Measurements from ENCODE around the gene CYBB. TPM values are rescaled to one million over a fixed set of nuclear protein-coding genes. Genes with fewer than 3 reads are reported as not detected.

CYBB gene
- polyA plus RNA-seq, 4 donors: 2.2 to 14.2 (median 7.4) TPM

DNA sequence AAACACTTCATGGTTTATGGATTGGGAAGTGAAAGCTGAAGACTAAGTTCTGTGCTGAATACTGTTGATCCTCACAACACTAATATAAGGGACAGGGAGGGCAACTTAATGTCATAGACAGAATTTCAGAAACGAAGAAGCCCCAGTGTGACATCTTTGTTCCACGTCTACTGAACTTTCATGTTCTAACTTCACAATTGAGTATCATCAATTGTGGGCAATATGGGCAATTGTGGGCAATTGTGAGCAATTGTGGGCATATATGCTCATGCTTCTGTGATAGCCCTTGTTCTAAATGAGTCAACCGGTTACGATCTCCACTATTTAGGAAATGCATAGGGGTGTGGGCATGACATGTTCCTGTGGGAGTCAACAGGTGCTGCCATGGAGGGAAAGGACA lies 33.7 kb downstream of the CYBB start:
- FAIRE-seq (no peak), DNase-seq (no peak)
- Histone ChIP-seq H3K27ac (ENCODE audit: low read depth in 1 of 3, low read length in 2 of 3) (no peak overlapping the region), H3K9me3 (ENCODE audit: control insufficient read depth in 2 of 2, insufficient read depth in 1 of 2, low read depth in 1 of 2, low read length in 1 of 2) (no peaks in the 10 kb centered on the region), H3K4me3 (ENCODE audit: low read depth in 1 of 3, low read length in 3 of 3) (no peak overlapping the region), H3K36me3 (ENCODE audit: control insufficient read depth in 3 of 3, insufficient read depth in 2 of 3, low read depth in 1 of 3, low read length in 3 of 3) (no peaks in the 10 kb centered on the region), H3K27me3 (ENCODE audit: control insufficient read depth in 3 of 3, insufficient read depth in 3 of 3, low read length in 3 of 3) (no peaks in the 10 kb centered on the region), H3K4me1 (ENCODE audit: control insufficient read depth in 3 of 3, insufficient read depth in 2 of 3, low read depth in 1 of 3, low read length in 2 of 3) (no peaks in the 10 kb centered on the region)
- WGBS, 3 donors: 63 to 70% (median 64%) methylated on average over 4 of the region's 4 CpGs

DNA sequence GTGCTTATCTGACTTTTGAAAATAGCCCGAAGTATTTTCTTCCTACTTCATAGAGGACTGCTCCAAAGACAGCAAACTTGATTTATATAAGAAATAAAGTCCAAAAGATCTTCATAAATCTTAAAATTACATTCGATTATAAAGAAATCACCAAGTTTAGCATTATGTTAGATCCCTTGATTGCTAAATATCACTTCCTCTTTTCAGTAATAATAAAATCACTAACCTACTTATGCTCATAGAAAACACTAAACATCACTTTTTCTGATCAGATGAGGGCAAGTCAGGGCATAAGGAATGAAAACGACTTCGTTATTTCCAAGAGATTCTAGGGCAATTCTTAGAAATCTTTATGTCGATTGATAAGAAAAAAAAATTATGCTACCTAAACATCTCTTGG lies 35.5 kb downstream of the CYBB start:
- no peak for FAIRE-seq
- no peaks in the 10 kb centered on the region for H3K4me1 ChIP-seq (ENCODE audit: control insufficient read depth in 3 of 3, insufficient read depth in 2 of 3, low read depth in 1 of 3, low read length in 2 of 3)

DNA sequence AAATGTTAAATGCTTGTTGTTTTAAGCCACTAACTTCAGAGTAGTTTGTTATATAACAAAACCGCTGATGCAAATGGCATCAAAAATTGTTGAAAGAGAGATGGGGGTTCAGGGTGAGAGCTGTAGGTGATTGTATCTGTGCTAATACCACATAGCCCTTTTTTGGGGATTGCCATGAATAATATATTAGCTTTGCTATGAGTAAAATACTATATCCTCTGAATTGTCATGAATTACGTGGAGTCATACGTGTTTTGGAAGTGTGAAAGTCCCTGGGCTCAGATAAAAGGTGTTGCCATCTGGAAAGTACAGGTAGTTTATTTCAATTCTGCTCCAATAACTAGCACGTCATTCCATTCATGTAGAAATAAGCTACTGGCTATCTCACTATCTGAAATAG lies 36.9 kb downstream of the CYBB start:
- FAIRE-seq (no peak), DNase-seq (no peak)
- Histone ChIP-seq H3K36me3 (ENCODE audit: control insufficient read depth in 3 of 3, insufficient read depth in 2 of 3, low read depth in 1 of 3, low read length in 3 of 3) (no peaks in the 10 kb centered on the region), H3K4me1 (ENCODE audit: control insufficient read depth in 3 of 3, insufficient read depth in 2 of 3, low read depth in 1 of 3, low read length in 2 of 3) (no peaks in the 10 kb centered on the region), H3K4me3 (ENCODE audit: low read depth in 1 of 3, low read length in 3 of 3) (no peak overlapping the region), H3K27me3 (ENCODE audit: control insufficient read depth in 3 of 3, insufficient read depth in 3 of 3, low read length in 3 of 3) (no peaks in the 10 kb centered on the region), H3K27ac (ENCODE audit: low read depth in 1 of 3, low read length in 2 of 3) (no peak overlapping the region), H3K9me3 (ENCODE audit: control insufficient read depth in 2 of 2, insufficient read depth in 1 of 2, low read depth in 1 of 2, low read length in 1 of 2) (no peaks in the 10 kb centered on the region)
- 69 to 84% (median 79%) methylated on average over 4 of the region's 4 CpGs for WGBS, 3 donors

More for the DNA sequence above, 35.5 kb downstream of the CYBB start:
- WGBS, 3 donors: 71 to 88% (median 78%) methylated on average over 5 of the region's 5 CpGs
- no peaks in the 10 kb centered on the region for H3K27me3 ChIP-seq (ENCODE audit: control insufficient read depth in 3 of 3, insufficient read depth in 3 of 3, low read length in 3 of 3)
- no peak overlapping the region for H3K4me3 ChIP-seq (ENCODE audit: low read depth in 1 of 3, low read length in 3 of 3)
- DNase-seq: no peak
- no peaks in the 10 kb centered on the region for H3K36me3 ChIP-seq (ENCODE audit: control insufficient read depth in 3 of 3, insufficient read depth in 2 of 3, low read depth in 1 of 3, low read length in 3 of 3)
- no peaks in the 10 kb centered on the region for H3K9me3 ChIP-seq (ENCODE audit: control insufficient read depth in 2 of 2, insufficient read depth in 1 of 2, low read depth in 1 of 2, low read length in 1 of 2)
- H3K27ac ChIP-seq (ENCODE audit: low read depth in 1 of 3, low read length in 2 of 3): no peak overlapping the region

DNA sequence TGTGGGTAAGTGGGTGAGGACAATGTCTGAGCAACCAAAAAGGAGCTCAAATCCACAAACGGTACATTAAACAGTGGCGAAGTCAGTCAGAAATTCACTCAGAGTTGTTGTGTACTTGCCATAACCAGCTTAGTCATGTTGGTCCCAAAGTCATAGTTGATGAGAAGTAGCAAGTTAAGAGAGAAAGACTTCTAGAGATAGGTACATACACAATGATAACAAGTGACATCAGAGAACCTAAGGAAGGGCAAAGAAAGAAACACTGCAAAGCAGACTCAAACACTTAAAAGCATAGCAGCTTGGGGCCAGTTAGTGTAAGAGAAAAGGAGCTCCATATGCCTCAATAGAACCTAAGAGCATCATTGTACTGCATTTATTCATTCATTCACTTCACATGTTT lies 37.3 kb downstream of the CYBB start:
- no peaks in the 10 kb centered on the region for H3K27me3 ChIP-seq (ENCODE audit: control insufficient read depth in 3 of 3, insufficient read depth in 3 of 3, low read length in 3 of 3)
- H3K4me1 ChIP-seq (ENCODE audit: control insufficient read depth in 3 of 3, insufficient read depth in 2 of 3, low read depth in 1 of 3, low read length in 2 of 3): no peaks in the 10 kb centered on the region
- H3K9me3 ChIP-seq (ENCODE audit: control insufficient read depth in 2 of 2, insufficient read depth in 1 of 2, low read depth in 1 of 2, low read length in 1 of 2): no peaks in the 10 kb centered on the region
- no peak overlapping the region for H3K27ac ChIP-seq (ENCODE audit: low read depth in 1 of 3, low read length in 2 of 3)
- no peak for DNase-seq
- WGBS, 3 donors: 75 to 92% (median 84%) methylated on average over 2 of the region's 2 CpGs
- no peak for FAIRE-seq
- no peaks in the 10 kb centered on the region for H3K36me3 ChIP-seq (ENCODE audit: control insufficient read depth in 3 of 3, insufficient read depth in 2 of 3, low read depth in 1 of 3, low read length in 3 of 3)
- no peak overlapping the region for H3K4me3 ChIP-seq (ENCODE audit: low read depth in 1 of 3, low read length in 3 of 3)

DNA sequence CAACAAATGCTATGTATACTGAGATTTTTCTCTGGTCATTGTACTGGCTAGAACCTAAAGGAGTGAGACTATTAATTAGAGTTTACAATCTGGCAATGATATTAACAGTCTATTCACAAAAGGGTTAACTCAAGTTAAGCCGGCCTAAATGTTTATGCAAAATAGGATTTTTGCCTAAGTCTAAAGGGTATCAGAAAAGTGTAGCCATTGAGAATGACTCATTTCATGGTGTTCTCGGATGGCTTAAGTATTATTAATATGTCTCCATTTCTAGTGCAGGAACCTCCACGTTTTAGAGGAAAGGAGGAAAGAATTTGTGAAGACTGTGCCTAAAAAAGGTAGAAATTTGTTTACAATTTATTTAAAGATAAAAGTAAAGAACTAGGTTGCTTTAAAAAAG lies 37.7 kb downstream of the CYBB start:
- Histone ChIP-seq H3K9me3 (ENCODE audit: control insufficient read depth in 2 of 2, insufficient read depth in 1 of 2, low read depth in 1 of 2, low read length in 1 of 2) (no peaks in the 10 kb centered on the region), H3K27ac (ENCODE audit: low read depth in 1 of 3, low read length in 2 of 3) (no peak overlapping the region), H3K27me3 (ENCODE audit: control insufficient read depth in 3 of 3, insufficient read depth in 3 of 3, low read length in 3 of 3) (no peaks in the 10 kb centered on the region), H3K36me3 (ENCODE audit: control insufficient read depth in 3 of 3, insufficient read depth in 2 of 3, low read depth in 1 of 3, low read length in 3 of 3) (no peaks in the 10 kb centered on the region), H3K4me3 (ENCODE audit: low read depth in 1 of 3, low read length in 3 of 3) (no peak overlapping the region), H3K4me1 (ENCODE audit: control insufficient read depth in 3 of 3, insufficient read depth in 2 of 3, low read depth in 1 of 3, low read length in 2 of 3) (no peaks in the 10 kb centered on the region)
- DNase-seq (no peak), FAIRE-seq (no peak)
- WGBS, 3 donors: 9 to 24% (median 21%) methylated on average over 3 of the region's 3 CpGs

DNA sequence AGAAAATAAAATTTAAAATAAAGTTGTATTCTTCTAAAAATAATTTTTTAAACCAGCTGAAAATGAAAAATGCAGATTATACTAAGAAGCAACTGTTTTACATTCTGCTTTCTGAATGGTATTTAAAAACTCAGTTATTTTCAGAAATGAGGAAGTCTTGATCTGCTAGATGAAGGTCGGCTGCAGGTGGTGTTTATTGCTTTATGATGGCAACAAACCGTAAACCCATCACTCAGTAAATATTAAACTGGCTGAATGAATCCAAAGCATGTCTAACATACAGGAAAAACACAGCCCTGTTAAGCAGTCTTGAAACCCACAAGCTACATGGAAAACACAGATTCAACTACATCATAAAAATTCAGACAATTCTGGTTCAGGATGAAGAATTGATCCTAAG lies 38.2 kb downstream of the CYBB start:
- Histone ChIP-seq H3K9me3 (ENCODE audit: control insufficient read depth in 2 of 2, insufficient read depth in 1 of 2, low read depth in 1 of 2, low read length in 1 of 2) (no peaks in the 10 kb centered on the region), H3K36me3 (ENCODE audit: control insufficient read depth in 3 of 3, insufficient read depth in 2 of 3, low read depth in 1 of 3, low read length in 3 of 3) (no peaks in the 10 kb centered on the region), H3K4me1 (ENCODE audit: control insufficient read depth in 3 of 3, insufficient read depth in 2 of 3, low read depth in 1 of 3, low read length in 2 of 3) (no peaks in the 10 kb centered on the region), H3K4me3 (ENCODE audit: low read depth in 1 of 3, low read length in 3 of 3) (no peak overlapping the region), H3K27me3 (ENCODE audit: control insufficient read depth in 3 of 3, insufficient read depth in 3 of 3, low read length in 3 of 3) (no peaks in the 10 kb centered on the region), H3K27ac (ENCODE audit: low read depth in 1 of 3, low read length in 2 of 3) (no peak overlapping the region)
- peak; percentile 15 for FAIRE-seq
- peak; percentile 11 to 53 for DNase-seq
- WGBS, 3 donors: 15 to 28% (median 25%) methylated on average over 2 of the region's 2 CpGs

DNA sequence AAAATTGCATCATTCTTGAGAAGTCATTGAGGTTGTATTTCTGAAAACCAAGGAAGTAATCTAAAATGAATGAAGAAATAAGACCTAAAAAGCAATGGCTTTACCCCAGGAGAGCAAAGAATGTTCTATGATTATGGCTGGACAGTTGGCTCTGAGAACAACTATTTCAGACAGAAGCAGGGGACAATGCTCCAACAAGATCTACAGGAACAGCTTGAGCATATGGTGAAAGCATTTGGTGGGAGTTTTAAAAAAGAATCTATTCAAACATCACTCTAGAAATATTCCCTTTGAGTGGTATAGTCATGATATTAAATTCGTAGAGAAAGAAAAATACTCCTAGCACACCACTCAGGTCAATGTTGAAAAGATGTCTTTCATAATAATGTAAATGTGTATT lies 40.8 kb downstream of the CYBB start:
- WGBS, 3 donors: 77 to 92% (median 90%) methylated on average over 1 of the region's 1 CpG
- Histone ChIP-seq H3K27ac (ENCODE audit: low read depth in 1 of 3, low read length in 2 of 3) (no peak overlapping the region), H3K4me3 (ENCODE audit: low read depth in 1 of 3, low read length in 3 of 3) (no peak overlapping the region), H3K36me3 (ENCODE audit: control insufficient read depth in 3 of 3, insufficient read depth in 2 of 3, low read depth in 1 of 3, low read length in 3 of 3) (no peaks in the 10 kb centered on the region), H3K27me3 (ENCODE audit: control insufficient read depth in 3 of 3, insufficient read depth in 3 of 3, low read length in 3 of 3) (no peaks in the 10 kb centered on the region), H3K9me3 (ENCODE audit: control insufficient read depth in 2 of 2, insufficient read depth in 1 of 2, low read depth in 1 of 2, low read length in 1 of 2) (no peaks in the 10 kb centered on the region), H3K4me1 (ENCODE audit: control insufficient read depth in 3 of 3, insufficient read depth in 2 of 3, low read depth in 1 of 3, low read length in 2 of 3) (no peaks in the 10 kb centered on the region)
- no peak for DNase-seq
- FAIRE-seq: no peak

DNA sequence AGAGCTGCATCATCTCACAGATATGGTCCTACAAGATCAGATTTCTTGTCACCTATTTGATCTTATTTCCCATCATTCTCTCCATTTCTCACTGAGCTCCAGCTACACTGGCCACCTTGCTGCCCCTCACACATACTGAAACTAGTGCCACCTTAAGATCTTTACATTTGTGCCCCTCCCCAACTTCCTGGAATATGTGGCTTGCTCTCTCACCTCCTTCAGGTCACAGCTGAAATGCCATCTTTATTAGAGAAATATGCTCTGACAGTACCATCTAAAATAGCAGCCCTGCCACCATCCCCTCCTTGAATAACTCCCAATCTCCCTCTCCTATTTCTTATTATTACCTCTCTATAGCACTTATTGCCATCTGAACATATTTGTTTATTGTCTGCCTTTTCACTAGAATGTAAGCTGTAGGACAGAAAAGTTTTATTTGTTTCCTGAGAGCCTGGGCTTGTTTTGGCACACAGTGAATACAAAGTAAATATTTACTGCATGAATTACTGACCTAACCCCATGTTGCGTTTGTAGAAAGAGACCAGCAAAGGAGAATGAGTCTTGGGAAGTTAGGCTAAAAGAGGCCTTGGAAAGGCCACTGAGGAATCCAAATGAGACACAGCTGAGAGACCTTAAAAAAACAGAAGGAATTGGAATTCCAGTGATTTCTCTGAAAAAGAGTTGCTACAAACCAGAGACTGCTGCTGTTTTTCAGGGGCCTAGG lies 44.8 kb downstream of the CYBB start:
- H3K9me3 ChIP-seq (ENCODE audit: control insufficient read depth in 2 of 2, insufficient read depth in 1 of 2, low read depth in 1 of 2, low read length in 1 of 2): no peaks in the 10 kb centered on the region
- no peaks in the 10 kb centered on the region for H3K4me1 ChIP-seq (ENCODE audit: control insufficient read depth in 3 of 3, insufficient read depth in 2 of 3, low read depth in 1 of 3, low read length in 2 of 3)
- H3K27me3 ChIP-seq (ENCODE audit: control insufficient read depth in 3 of 3, insufficient read depth in 3 of 3, low read length in 3 of 3): no peaks in the 10 kb centered on the region
- H3K36me3 ChIP-seq (ENCODE audit: control insufficient read depth in 3 of 3, insufficient read depth in 2 of 3, low read depth in 1 of 3, low read length in 3 of 3): no peaks in the 10 kb centered on the region
- no peak overlapping the region for H3K27ac ChIP-seq (ENCODE audit: low read depth in 1 of 3, low read length in 2 of 3)
- FAIRE-seq: no peak
- no peak for DNase-seq
- no peak overlapping the region for H3K4me3 ChIP-seq (ENCODE audit: low read depth in 1 of 3, low read length in 3 of 3)
- 60 to 71% (median 61%) methylated on average over 1 of the region's 1 CpG for WGBS, 3 donors

DNA sequence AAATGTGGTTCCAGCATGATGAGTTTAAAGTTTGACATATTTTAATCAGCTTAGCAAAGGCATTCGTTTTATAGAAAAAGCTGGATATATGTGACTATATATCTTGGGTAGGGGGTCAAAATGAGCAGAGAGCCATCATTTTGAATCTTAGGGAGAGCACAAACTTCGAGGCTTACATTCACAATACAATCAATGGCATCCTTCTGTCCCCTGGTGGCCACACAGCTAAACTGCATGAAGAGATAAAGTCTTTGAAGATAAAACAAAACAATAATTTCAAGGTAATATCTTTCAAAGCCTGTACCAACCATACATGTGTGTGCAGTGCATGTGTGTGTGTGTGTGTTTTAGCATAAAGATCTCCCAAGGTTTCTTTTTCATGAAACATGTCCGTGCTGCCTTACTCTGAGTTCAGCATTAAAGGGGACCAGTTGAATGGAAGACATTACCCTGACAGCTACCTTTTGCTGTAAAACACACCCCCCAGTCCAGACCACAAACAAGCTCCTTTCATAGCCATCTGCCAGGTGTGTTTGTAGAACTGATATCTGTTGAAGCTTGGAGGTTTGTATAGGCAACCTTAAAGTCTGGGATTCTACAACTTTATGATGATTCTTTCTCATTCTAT lies 45.5 kb downstream of the CYBB start:
- no peak for FAIRE-seq
- H3K27me3 ChIP-seq (ENCODE audit: control insufficient read depth in 3 of 3, insufficient read depth in 3 of 3, low read length in 3 of 3): no peaks in the 10 kb centered on the region
- no peaks in the 10 kb centered on the region for H3K9me3 ChIP-seq (ENCODE audit: control insufficient read depth in 2 of 2, insufficient read depth in 1 of 2, low read depth in 1 of 2, low read length in 1 of 2)
- no peak overlapping the region for H3K4me3 ChIP-seq (ENCODE audit: low read depth in 1 of 3, low read length in 3 of 3)
- WGBS, 3 donors: 2 to 6% (median 3%) methylated on average over 3 of the region's 3 CpGs
- peak; percentile 44 to 51 for DNase-seq
- H3K27ac ChIP-seq (ENCODE audit: low read depth in 1 of 3, low read length in 2 of 3): no peak overlapping the region
- no peaks in the 10 kb centered on the region for H3K4me1 ChIP-seq (ENCODE audit: control insufficient read depth in 3 of 3, insufficient read depth in 2 of 3, low read depth in 1 of 3, low read length in 2 of 3)
- H3K36me3 ChIP-seq (ENCODE audit: control insufficient read depth in 3 of 3, insufficient read depth in 2 of 3, low read depth in 1 of 3, low read length in 3 of 3): no peaks in the 10 kb centered on the region

Measured in small intestine (tissue), 7 donors.